Measurements from ENCODE around the gene TMPRSS13. TPM values are rescaled to one million over a fixed set of nuclear protein-coding genes. Genes with fewer than 3 reads are reported as not detected.

The TMPRSS13 gene
- total RNA-seq, 1 experiment from 2014 or later = 0.50 TPM

DNA sequence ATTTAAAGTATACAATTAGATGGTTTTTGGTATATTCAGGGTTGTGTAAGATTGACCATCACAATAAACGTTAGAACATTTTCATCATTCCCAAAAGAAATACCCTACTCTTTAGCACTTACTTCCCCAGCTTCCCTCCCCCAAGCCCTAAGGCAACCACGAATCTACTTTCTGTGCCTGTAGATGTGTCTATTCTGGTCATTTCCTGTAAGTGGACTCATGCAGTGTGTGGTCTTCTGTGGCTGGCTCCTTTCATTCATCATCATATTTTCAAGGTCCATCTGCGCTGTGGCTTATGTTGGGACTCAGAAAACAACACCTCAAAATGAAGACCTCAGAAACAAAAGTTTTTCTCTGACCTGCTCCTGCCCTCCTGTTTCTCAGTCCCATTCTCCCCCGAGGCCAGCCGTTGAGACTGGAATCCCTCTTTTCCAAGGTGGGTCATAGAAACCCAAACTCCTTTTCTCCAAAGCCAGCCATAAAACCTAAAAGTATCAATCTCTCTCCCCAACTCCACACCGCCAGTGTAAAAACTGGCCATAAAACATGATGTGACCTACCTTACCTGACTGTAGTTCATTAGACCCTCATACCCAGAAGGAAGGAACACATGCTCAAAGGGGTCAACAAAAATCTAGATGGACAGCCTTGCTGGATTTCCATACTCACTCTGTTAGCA, 12.9 kb upstream of the TMPRSS13 start:
- no peaks in the 10 kb centered on the region for H3K9me3 Mint-ChIP-seq
- H3K56ac ChIP-seq (ENCODE audit: insufficient read length, low read depth, low read length) = no peak overlapping the region
- no peak for DNase-seq
- H3K18ac ChIP-seq (ENCODE audit: insufficient read length, low read depth, low read length) = no peak overlapping the region
- H3K27ac Mint-ChIP-seq = no peak overlapping the region
- no peak overlapping the region for H3K14ac ChIP-seq (ENCODE audit: insufficient read depth, low read length)
- TF ChIP-seq, protein P1, sequence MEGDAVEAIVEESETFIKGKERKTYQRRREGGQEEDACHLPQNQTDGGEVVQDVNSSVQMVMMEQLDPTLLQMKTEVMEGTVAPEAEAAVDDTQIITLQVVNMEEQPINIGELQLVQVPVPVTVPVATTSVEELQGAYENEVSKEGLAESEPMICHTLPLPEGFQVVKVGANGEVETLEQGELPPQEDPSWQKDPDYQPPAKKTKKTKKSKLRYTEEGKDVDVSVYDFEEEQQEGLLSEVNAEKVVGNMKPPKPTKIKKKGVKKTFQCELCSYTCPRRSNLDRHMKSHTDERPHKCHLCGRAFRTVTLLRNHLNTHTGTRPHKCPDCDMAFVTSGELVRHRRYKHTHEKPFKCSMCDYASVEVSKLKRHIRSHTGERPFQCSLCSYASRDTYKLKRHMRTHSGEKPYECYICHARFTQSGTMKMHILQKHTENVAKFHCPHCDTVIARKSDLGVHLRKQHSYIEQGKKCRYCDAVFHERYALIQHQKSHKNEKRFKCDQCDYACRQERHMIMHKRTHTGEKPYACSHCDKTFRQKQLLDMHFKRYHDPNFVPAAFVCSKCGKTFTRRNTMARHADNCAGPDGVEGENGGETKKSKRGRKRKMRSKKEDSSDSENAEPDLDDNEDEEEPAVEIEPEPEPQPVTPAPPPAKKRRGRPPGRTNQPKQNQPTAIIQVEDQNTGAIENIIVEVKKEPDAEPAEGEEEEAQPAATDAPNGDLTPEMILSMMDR (conservative IDR thresholded peaks at IDR 0.05) = no peak
- no peak overlapping the region for H4K5ac ChIP-seq (ENCODE audit: insufficient read length, low read depth, low read length)
- H2BK5ac ChIP-seq (ENCODE audit: insufficient read length, low read length) = no peak overlapping the region
- no peak overlapping the region for H2AFZ ChIP-seq (ENCODE audit: low read length)
- no peak overlapping the region for H2AK5ac ChIP-seq (ENCODE audit: insufficient read length, low read length)
- H4K20me1 ChIP-seq (ENCODE audit: control insufficient read depth, insufficient read depth, insufficient read length) = no peaks in the 10 kb centered on the region
- no peak overlapping the region for H3T11ph ChIP-seq (ENCODE audit: low read length)
- H3K79me2 ChIP-seq (ENCODE audit: insufficient read depth, low read length) = no peaks in the 10 kb centered on the region
- H3K4me1 Mint-ChIP-seq = peaks cover 4 to 6% of the 10 kb centered on the region in 2 experiments; a peak in 2 of 4 replicates
- no peaks in the 10 kb centered on the region for H3K79me1 ChIP-seq (ENCODE audit: insufficient read depth, low read depth, low read length, poor library complexity, severe bottlenecking)
- H2BK15ac ChIP-seq (ENCODE audit: low read depth, low read length) = no peak overlapping the region
- H3K9ac ChIP-seq (ENCODE audit: extremely low read depth, insufficient read length, low read length) = no peak overlapping the region
- H3K4me2 ChIP-seq (ENCODE audit: insufficient read depth, insufficient read length, low read length) = no peak overlapping the region
- no peak overlapping the region for H2BK12ac ChIP-seq (ENCODE audit: insufficient read length, low read depth, low read length)
- H3K23ac ChIP-seq (ENCODE audit: insufficient read length, low read depth, low read length) = no peak overlapping the region
- H4K91ac ChIP-seq (ENCODE audit: insufficient read length, low read depth, low read length) = no peak overlapping the region
- H3K36me3 Mint-ChIP-seq (ENCODE audit: insufficient read depth in 1 of 3, low read depth in 3 of 3) = no peaks in the 10 kb centered on the region; a peak in 1 of 7 replicates
- H3K4ac ChIP-seq (ENCODE audit: low read depth, low read length) = no peak overlapping the region
- H2BK120ac ChIP-seq (ENCODE audit: low read depth, low read length, poor library complexity, severe bottlenecking) = no peak overlapping the region
- H3K27me3 ChIP-seq (ENCODE audit: insufficient read depth, low read length) = no peaks in the 10 kb centered on the region
- H3K27ac ChIP-seq (ENCODE audit: insufficient read length, low read depth, low read length) = no peak overlapping the region
- no peaks in the 10 kb centered on the region for H3K23me2 ChIP-seq (ENCODE audit: insufficient read length, low read depth, low read length, poor library complexity, severe bottlenecking)
- H3K27me3 Mint-ChIP-seq (ENCODE audit: low read depth) = no peaks in the 10 kb centered on the region; the same call in 1 of the 2 replicates
- no peaks in the 10 kb centered on the region for H3K4me1 ChIP-seq (ENCODE audit: insufficient read depth, low read length)
- H4K8ac ChIP-seq (replicated peaks; ENCODE audit: insufficient read length, low read depth, low read length) = no peak overlapping the region
- no CpG with 5 or more reads among the region's 6 CpGs for WGBS (ENCODE audit: extremely low coverage, insufficient read length, low lambda C conversion rate)
- H3K4me3 Mint-ChIP-seq = no peak overlapping the region
- H3K9me3 ChIP-seq (ENCODE audit: control insufficient read depth, low read depth, low read length) = no peaks in the 10 kb centered on the region
- no peak overlapping the region for H2BK20ac ChIP-seq (ENCODE audit: low read depth, low read length, poor library complexity, severe bottlenecking)
